ENCODE measurements around the gene HDAC7.
"Not testable (repeated sequence)": the region's sequence is repeated elsewhere in the genome, so short reads cannot be mapped to it uniquely, and the experiment has no call there.

The HDAC7 gene

DNA sequence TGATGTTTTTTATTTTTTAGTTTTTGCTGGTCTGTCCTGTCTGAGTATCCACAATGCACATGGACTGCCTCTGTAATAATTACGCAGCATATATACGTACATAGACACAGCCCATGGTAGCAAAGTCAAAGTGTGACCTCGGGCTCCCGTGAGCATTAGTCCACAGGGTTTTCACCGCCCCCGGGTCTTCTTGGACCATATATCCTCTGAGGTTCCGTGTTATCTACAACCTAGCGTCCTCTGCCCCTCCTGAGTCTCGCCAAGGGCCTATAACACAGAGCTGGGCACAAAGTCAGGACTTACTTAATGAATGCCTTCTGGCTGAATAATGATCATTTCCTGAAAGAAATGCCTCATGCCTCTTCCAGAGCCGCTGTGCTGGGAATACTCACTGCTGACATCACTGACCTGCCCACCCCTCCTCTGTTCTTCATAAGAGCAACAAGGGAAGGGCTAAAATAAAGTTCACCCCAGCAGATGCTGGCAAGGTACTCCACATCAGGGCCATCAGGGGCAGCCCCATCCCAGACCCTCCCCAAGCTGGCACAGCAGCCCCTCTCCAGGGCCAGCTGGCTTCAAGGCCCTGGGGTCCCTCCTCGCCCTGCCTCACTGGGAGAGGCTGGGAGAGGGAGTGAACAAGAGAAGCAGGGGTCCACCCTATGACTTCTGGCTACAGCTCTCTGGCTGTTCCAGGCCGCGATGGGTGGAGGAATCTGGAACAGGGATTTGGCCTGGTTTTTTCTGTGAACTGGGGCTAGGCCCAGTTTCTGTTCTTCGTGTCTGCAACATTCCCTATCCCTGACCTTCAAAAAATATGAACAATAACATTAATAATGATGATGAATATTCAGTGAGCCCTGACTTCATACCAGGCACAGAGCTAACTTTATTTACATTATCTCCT, 7.9 kb downstream of the HDAC7 start:
- no peak for DNase-seq

DNA sequence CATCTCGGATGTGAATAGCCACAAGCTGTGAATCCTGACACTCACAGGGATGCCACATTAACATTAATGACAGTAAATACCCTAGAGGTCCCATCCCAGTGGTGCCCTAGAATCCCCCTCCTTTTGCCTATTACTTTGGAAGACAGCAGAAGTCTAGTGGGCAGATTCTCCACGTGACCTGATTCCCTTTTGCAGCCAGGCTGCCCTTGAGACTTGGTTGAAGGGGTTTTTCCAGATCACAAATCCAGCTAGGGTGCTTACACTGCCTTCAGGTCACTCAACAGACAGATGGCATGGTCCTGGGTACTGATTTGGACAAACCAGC, 8.7 kb downstream of the HDAC7 start:
- no peak for DNase-seq

DNA sequence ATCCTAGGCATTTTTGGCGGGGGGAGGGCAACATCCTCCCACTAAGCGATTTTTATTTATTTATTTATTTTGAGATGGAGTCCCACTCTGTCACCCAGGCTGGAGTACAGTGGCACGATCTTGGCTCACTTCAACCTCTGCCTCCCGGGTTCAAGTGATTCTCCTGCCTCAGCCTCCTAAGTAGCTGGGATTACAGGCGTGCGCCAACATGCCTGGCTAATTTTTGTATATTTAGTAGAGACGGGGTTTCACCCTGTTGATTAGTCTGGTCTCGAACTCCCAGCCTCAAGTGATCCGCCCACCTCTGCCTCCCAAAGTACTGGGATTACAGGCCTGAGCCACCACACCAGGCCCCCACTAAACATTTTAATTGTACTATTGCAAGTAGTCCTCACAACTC, 10.2 kb downstream of the HDAC7 start:
- DNase-seq = not testable (repeated sequence)

DNA sequence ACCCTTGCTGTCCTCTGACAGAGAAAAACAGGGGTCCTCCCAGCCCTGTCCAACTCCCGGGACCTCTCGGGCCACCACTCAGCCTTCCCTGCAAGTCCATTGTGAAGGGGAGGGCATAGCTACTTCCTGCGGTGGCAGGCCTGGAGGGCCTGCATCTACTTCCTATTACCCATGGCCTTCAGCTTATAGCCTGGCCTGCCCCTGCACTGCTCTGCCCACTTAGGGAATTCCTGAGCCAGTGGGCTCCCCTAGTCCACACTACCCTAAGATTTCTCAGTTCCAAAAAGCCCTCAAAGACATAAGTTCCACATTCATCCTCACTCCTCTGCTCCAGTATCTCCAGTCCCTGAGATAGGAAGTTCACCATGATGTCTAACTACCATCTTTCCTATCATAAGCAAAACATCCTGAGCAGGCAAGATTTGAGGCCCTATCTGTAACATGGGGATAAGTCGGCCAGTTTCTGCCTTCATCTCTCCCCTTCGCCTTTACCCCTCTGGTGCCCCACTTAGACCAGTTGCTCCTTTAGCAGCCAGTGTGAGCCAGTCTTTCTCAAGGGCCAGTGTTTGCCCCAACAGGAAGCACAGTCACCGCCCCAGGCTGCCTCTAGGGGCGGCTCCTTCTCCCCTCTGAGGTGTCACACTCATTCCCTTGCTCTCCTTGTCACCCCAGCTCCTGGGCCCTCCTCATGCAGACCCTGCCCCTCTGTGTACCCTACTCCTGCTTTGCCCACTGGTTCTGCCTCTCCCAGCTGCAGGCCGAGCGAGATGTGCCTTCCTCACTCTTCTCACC, 10.9 kb downstream of the HDAC7 start:
- DNase-seq = peak; percentile 61

DNA sequence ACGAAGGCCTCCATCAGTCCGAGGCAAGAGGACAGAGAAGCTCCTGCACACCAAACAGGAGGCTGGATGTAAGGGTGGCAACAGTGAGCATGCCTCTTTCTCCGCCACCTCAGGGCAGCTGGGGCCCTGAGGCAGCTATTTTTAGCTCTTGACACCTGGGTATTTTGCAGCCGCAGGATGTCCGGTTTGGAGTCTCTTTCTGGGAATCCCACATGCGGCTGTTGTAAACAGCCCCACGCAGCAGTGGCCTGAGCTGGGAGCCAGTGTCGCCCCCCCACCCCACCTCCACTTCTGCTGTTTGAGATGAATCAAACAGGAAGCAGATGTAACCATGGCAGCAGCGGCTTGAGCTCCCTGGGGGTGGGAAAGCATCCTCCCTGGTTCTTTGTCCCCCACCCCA, 11.7 kb downstream of the HDAC7 start:
- DNase-seq = peak; percentile 59

DNA sequence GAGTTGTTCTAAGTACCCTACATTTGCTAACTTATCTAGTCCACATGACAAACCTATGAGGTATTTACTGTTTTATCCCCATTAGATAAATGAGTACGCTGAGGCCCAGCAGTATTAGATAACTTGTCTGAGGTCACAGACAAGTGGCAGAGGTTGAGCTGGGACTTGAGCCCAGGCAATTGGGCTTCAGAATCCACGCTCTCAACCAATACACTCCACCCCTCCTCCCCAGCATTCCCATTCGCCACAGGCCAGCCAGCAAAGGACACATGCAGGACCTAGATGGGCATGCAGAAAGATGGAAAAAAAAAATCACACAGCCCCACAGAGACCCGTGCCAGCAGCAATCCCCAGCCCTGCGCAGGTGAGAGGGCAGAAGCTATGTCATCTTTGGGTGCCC, 12.4 kb downstream of the HDAC7 start:
- DNase-seq = no peak

DNA sequence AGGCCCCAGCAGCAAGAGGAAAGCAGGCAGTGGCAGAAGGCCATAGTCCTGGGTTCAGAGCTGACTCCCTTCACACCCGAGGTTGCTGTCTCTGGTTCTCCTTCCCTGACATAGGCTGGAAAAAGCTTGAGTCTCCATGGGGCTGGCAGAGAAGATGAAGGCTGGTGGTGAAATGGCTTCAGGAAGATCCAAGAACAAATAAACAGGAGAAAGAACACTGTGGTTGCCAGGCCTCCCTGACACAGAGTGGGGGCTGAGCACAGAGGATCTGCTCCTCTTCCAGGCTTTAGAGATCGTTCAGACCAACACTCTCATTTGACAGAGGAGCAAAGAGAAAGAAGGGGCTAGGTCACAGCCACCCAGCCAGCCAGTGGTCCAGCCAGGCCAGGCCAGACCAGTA, 14.3 kb downstream of the HDAC7 start:
- no peak for DNase-seq

DNA sequence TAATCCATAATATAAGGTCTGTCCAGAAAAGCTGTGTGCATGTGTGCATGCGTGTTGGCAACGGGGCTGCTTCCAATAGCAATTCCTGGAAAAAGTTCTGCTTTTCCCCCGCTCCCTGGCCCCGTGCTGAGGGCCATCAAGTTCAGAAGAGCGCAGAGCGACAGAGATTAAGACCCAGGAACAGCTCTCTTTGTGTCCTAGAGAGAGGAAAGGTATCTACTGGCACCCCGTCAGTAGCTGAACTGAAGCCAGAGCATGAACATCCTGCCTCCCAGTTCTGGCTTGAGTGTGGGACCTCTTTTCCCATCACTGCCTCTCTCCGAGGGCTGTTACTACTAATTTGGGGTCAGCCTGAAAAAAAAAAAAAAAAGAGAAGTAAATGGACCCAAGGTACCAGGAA, 15.5 kb downstream of the HDAC7 start:
- no peak for DNase-seq

DNA sequence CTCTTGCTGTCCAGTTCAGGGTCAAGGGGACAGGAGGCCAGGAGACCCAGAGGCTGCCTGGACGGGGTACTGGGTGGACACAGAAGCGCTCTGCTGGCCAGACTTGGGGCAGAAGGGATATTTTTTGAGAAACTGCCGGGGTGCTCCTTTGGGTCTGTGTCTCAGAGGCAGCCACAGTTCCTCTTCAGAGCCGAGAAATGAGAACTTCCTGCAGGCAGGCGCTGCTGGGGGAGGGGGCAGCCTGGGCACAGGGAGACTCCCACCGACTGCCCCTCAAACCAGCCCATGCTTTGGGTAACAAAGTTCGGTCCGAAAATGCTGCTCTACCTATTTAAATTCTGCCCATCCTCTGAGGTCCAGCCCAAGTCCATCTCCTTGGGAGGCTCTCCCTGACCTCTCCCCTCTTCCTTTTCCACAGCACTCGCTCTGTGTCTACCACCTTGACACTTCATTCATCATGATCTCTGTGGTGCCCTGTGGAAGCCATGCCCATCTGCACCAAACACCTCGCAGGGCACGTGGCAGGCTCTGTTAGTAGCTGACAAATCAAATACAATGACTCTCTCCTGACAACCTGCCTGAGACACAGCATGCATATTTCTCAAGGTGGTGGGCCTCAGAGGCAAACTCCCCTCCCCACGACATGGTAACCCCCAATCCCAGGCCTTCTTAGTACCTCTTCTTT, 16.4 kb downstream of the HDAC7 start:
- DNase-seq = no peak

DNA sequence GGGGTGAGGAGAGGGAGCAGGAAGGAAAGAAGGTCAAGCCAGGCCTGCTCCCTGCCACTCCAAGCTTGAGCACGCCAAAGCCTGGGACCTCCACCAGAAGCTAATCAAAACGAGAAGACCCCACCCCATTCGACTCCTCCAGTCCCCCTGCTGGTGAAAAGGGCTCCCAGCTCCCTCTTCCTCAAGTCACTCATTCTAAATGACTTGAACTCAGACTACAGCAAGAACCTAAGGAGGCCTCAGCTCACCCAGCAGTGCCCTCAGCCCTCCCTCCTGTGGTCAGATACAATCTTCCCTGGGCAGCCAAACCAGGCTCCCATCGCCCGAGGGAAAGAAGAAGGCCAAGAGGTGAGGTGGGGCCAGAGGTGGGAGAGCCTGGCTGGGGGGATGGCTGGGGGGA, 17.4 kb downstream of the HDAC7 start:
- no peak for DNase-seq

DNA sequence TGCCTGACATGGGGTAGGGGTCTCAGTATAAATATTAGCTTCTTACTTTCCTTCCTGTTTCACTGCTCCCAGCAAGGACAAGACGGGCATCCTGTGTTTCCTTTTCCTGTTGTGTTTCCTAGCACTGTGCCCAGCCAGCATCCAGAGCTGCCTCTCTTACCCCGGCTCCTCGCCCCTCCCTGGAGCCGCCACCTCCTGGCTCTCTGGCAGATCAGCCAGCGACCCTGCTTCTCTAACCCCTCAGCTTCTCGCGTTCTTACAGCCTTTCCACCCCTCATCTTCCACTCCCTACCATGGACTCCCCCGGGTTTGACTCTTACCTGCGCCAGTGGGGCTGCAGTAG, 17.8 kb downstream of the HDAC7 start:
- no peak for DNase-seq

DNA sequence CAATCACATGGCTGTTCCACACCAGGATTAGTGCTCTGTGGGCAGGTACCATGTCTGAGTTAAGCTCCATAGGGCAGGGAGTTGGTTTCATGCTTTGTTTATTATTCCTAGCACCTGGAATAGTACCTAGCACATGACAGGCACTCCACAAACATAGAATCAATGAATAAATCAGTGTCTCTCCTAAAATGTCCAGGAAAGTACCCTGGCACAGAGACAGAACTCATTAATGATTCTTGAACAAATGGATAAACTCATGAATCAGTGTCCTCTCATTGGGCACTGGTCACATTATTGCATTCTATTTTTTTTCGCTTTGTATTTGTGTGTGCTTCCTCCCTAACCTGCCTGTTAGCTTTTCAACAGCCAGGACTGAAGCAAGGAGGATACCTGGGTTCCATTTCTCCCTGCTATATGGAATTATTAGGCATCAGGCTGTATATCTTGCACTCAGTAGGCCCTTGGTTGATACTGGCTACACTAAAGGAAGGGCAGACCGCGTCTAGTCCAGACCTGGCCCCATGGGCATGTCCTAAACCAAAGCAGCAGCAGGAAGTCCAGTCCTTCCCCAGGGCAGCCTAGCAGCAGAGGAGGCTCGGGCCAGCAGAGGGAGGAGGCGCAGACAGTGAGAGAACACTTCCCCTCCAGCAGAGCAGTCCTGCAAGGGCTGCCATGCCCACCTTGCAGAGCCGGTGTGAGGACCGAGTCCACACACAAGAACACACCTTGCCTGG, 18.4 kb downstream of the HDAC7 start:
- DNase-seq = no peak

DNA sequence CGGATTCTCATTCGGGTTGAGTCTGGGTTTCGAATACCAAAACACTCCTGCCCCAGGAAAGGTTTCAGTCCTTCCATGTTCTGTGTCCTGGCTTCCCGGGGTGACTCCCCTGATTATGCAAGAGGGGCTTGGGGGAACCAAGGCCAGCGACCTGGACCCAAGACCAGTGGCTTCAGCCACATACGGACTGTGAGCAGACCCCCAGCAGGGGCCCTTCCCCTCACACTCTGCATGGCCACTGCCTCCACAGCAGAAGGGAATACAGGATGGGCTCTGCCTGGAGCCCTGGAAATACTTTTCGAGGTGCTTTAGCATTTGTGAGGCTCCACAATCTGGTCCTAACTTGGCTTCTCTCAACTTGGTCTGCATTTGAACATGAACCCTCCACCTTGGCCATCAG, 19.1 kb downstream of the HDAC7 start:
- DNase-seq = no peak

DNA sequence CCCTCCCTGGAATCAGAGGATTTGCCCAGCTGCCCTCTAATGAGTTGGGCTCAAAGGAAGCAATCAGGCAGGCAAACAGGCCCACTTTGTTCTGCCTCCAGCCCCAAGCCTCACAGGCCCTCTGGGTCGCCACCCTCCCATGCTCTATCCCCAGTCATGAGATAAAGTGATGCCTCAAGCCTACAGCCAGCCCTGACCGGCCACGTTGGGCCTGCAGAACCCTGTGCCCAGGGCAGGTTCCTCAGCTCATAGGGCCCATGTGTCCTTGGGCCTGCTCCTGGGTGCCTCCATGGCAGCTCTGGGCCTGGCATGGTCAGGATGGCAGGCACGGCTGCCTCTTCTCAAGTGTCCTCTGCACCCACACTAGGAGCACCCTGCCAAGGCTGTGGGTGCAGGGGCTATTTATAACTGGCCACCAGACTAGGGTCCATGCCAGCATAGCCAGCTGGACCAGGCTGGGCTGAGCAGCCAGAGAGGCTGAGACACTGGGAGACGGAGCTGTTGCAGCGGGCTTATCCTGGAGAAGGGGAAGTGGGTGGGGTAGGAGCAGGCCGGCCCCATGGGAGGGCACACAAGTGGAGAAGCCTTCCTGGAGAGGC, 20.2 kb downstream of the HDAC7 start:
- no peak for DNase-seq

DNA sequence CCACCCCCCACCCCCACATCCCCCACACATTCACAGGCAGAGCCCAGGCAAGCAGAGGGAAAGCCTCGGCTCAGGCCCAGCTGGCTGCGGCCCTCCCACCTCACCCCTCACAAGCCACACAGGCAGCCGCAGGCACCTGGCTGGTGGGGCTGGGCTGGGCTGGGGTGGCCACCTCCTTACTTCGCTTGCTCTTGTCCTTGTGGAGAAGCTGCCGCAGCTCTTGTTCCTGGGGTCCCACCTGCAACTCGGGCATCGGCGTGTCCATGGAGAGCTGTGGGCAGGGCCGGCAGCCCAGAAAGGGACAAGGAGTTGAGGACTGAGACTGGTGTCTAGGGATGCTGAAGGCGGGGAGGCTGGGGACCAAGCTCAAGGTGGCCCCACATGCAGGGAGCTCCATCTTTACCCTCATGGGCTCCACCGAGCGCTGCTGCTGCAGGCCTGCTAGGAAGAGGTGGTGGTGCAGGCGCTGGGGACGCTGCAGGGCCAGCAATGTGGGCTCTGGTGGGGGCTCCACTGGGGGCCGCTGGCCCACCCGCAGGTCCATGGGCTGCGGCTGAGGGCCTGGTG, 21.2 kb downstream of the HDAC7 start:
- DNase-seq = no peak

DNA sequence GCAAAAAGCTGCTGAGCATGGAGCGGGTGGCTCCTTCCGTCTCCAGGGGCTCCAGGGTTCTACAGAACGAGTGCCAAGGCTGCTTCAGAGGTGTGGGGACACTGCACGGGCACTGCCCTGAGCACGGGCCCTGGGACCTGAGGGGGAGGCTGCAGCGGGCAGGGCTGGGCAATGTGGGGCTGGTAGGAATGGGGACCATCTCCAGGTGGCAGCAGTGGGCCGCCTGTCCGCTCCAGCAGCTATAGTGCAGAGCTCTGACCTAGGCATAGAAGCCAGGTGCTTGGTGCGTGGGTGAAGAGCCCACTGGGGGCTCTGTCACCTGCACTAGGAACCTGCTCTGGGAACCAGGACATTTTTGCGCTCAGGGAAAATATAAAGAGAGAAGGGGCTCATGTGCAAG, 22.3 kb downstream of the HDAC7 start:
- DNase-seq = no peak

DNA sequence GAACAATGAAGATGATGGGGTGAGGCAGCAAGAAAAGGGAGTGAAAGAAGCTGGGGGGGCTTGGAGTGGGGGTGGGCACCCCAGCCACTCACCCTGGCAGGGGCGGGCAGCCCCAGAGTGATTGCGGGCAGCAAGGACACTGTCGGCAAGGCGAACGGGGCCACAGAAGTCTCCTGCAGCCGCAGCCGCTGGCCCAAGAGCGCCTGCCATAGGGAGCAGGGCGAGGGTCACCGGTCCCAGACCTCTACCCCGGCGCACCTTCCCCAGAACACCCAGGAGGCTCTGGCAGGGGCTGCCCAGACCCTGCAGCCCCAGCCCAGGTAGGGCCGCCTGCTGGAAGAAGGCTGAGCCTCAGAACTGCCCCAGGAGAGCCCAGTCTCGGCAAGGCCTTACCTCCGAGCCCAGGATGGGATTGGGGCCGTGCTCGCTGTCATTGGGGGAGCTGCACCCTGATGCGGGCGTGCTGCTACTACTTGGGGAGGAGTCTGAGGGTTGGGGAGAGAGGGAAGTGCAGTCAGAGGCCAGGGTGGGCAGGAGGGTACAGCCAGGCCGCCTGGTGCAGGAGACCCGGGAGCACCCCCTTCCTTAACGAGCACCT, 23.8 kb downstream of the HDAC7 start:
- no peak for DNase-seq

DNA sequence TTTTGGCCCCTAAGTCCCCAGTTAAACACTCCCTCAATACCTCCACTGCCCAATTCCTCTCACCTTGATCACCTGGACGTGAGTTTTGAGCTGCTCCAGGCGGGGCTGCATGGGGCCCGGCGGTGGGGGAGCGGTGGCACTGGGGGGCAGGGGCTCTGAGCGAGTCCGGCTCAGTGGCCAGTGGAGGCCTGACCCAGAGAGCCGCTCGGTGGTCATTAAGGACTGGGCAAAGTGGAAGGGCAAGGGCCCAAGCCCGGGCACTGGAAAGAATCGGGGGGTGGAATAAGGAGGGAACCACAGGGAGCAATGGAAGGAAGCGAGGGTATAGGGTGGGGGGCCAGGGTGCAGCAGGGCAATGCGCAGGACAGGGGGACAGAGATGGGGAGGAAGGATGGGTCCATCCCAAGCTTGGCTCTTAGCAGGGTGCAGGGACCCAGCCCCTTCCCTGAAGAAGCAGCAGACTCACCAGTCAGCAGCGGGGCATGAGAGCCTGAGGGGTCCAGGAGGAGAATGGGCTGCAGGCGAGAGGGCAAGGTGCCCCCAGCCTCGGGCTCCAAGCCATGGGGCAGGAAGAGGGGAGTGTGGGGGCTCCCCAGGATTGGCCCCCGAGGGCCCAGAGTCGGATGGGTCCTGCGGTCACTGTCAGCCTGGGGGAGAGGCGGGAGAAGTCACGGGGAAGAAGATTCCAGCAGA, 24.4 kb downstream of the HDAC7 start:
- no peak for DNase-seq

DNA sequence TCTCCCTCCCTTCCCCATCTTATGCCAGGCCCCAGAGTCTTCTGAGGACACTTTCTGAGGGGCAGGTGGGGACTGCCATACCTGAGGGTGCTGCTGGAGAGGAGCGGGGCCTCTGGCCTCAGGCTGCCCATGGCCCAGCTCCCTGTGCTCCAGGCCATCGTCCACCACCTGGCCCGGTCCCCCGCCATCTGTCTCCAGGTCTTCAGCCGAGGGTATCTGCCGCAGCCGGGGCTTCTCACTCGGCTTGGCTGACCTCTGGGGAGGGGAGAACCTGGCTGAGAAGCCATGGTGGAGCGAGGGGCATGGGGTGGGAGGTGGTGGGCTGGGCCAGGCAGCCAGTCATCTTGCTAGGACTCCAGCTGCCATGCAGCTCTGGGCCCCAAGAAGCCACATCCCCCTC, 25.0 kb downstream of the HDAC7 start:
- DNase-seq = no peak

DNA sequence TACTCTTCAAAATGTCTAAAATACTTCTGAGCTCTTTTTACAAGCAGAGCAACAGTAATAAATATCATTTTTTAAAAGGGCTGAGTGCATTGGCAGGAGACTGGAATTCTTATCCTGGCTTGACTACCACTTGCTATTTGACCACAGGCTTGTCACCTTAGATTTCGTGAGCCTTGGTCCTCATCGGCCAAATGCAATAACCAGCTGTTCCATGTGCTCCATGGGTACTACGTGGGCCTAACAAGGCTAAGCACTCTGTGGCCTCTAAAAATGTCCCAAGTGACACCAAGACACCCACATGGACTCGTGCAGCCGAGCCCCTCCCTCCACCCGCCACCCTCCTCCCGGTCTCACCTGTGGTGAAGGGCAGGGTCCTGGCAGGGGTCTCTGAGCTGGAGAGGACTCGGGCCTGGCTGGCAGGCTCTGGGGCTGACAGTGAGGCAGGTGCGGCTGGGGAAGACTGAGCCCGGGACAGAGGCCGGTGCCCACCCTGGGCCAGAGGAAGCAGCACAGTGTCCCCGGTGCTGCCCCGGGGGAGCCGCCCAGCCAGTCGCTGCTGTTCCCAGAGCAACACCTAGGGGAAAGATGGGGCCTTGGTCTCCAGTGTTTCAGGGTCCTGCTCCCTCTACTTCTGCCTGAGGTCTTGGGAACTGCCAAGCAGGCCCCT, 26.6 kb downstream of the HDAC7 start:
- DNase-seq = no peak

DNA sequence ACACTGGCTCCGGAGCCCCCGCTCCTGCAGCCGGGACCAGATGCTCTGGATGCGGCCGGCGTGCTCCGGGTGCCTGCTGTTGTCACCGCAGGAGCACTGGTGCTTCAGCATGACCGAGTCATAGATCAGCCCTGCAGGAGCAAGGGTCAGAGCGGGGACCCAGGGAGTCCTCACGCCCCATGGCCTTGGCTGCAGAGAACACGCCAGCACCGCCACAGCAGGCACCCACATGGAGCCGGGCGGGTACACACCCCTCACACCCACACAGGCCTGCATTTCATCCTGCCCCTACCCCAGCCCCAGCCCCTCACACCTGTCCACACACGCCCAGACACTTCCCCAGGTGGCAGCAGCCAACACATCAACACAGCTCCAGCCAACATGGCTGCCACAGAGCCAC, 27.8 kb downstream of the HDAC7 start:
- no peak for DNase-seq

Data from KG1 (cell line).